H1 (cell line): ENCODE measurements around the gene IL1RAP. TPM values are rescaled to one million over a fixed set of nuclear protein-coding genes. Genes with fewer than 3 reads are reported as not detected.

Experiments
- EGR1 ChIP-seq: IDR thresholded peaks from 2 replicates; pipeline ENCODE4 v1.6.1; 2011; ENCODE audit warnings: low read depth, low read length, borderline replicate concordance
- SIN3A ChIP-seq, 2 experiments: IDR thresholded peaks in 1 of 2; conservative IDR thresholded peaks in 1 of 2; 2 replicates each; pipeline ENCODE4 v1.6.1; 2011 to 2012; ENCODE audit warnings: low read length in 2 of 2, improper control_type of control experiment in 1 of 2, low read depth in 1 of 2, mild to moderate bottlenecking in 1 of 2
- polyA plus RNA-seq, 7 experiments: library from polyadenylated mRNA; depleted of rRNA in 3 of 7; stranded (reverse) in 5 of 7; unstranded in 2 of 7; fragments of >200 nt in 5 of 7; fragments of 200-250 nt in 2 of 7; gene quantifications; 1 replicate in 5 of 7; 2 replicates in 1 of 7; 4 replicates in 1 of 7; pipeline versions ENCODE4 v1.2.1 to v1.2.3, GENCODE V29; 2011 to 2013; ENCODE audit warnings: missing spikeins in 2 of 7, mixed read lengths in 2 of 7
- total RNA-seq: library from RNA; stranded (reverse); fragmentation: NEBNext Ultra II Directional; extraction: Animal tissue kit (Norgen Biotek cat#: 25700); gene quantifications from 2 replicates; pipeline ENCODE4 v1.2.1, GENCODE V29; 2021

Gene IL1RAP
- total and polyA plus RNA-seq, 2 of the 8 experiments (the other 6 are each of a cell fraction or from before 2014, with no cell fraction given) = 2.4 to 3.9 TPM

- TF ChIP-seq EGR1 (no peak), SIN3A (conservative IDR thresholded peaks at IDR 0.05 in 1 of 2, IDR thresholded peaks at IDR 0.05 in 1 of 2; ENCODE audit: low read depth in 1 of 2, low read length in 2 of 2) (no peak)
Measured at GRCh38 chr3:190696777-190697501, 183.1 kb downstream of the IL1RAP start (continued).
